NCI-H1436 (cell line): ENCODE measurements around the gene SLC4A1AP.
"Not testable (repeated sequence)": the region's sequence is repeated elsewhere in the genome, so short reads cannot be mapped to it uniquely, and the experiment has no call there.

Experiments used
- DNase-seq: peaks from one replicate; lab custom pipeline; 2025; lab: John Stamatoyannopoulos, UW

The SLC4A1AP gene

DNA sequence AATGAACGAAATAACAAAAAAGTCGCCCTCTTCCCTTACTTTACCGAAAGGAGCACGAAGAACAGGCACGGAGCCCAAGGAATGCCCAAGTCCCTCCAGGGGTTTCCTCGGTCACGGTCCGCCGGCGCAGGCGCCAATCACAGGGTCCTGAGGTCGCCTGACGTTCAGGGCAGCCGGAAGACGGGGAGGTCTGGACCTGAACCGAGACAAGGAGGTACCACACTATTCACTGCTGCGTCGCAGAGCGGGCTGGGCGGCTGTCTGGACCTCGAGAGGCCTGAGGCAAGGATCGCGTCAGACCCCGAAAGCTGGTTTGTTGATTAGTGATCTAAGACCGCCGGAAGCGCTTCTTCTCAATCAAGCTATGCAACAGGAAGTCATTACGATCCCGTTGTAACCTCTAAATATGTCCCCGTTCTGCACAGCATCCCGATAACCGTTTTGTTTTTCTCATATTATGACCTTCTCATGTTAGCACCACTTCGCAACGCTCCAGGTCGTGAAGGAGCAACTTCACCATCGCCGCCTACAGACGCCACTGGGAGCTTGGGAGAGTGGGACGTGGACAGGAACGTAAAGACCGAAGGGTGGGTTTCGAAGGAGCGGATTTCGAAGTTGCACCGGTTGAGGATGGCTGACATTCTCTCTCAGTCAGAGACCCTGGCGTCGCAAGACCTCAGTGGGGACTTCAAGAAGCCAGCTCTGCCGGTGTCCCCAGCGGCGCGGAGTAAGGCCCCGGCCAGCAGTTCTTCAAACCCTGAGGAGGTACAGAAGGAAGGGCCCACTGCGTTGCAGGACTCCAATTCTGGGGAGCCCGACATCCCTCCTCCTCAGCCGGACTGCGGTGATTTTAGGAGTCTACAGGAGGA is at the start of gene SLC4A1AP, which contains the start of gene SUPT7L:
Gene SLC4A1AP (plus strand): TSS at position 605 of the 869 bp plus-strand sequence. CDS start 26 bp downstream, at position 631.
Gene SUPT7L (minus strand): TSS at position 330 of the 869 bp plus-strand sequence. CDS start 1,422 bp downstream, outside the sequence.
- peak; percentile 76 for DNase-seq

DNA sequence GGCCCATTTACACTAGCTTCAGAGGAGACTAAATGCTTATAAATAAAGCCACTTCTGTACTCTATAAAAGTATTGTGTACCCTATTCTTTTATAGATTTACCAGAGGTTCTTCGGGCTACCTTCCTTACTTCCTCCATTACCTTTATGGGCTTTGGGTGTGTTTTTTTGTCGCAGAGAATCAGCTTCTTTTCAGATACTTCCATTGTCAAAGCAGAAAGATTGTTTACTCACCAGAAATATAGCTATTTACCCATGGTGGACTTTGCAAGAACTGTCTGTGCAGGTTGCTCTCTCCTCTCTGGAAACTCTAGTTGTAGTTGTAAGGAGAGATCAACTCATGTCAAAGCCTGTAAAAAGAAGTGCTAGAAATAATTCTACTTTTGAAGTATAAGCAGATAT is 49.7 kb upstream of the SLC4A1AP start:
- DNase-seq = no peak

GRCh38 chr2:27615316-27615715 is 48.4 kb upstream of the SLC4A1AP start:
- no peak for DNase-seq

GRCh38 chr2:27621524-27621923 is 42.2 kb upstream of the SLC4A1AP start:
- no peak for DNase-seq

- no peak for DNase-seq
Measured at GRCh38 chr2:27622921-27623384, 40.7 kb upstream of the SLC4A1AP start.

DNA sequence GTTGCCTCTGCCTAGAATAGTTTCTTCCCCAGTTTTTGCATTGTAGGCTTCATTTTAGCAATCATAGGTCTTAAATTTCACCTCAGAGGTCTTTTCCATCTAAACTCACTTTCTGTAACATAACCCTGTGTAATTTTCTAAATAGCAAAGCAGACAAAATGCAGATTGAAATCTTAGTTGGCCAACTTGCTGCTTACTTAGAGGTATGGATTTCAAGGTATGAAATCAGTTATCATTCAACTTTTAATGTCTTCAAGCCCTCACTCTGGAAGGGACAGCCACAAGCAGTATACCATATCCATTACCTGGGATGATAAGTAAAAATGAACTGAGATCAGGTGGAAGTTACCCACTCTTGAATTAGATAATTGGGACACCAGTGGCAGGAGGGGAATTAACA is 38.7 kb upstream of the SLC4A1AP start:
- no peak for DNase-seq

- DNase-seq = not testable (repeated sequence)
Measured at GRCh38 chr2:27626323-27626722, 37.4 kb upstream of the SLC4A1AP start.

DNA sequence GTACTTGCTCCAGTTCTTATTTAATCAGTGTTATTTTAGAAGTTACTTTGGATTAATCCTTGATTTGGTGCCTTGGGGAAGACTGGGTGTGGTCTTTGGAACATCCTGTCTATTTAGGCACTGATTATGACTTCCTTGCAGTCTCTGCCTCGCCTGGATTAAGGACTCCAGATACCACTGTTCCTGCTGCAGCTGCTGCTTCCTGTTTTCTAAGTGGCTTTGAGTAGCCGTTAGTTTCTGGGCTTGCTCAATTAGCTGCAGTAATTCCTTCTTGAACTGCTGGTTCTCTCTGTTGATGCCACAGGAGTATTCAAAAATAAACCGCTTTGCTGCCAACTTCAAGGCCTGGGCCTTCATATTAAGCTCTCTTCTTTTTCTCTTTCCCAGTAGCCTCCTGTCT is 36.8 kb upstream of the SLC4A1AP start:
- not testable (repeated sequence) for DNase-seq

- DNase-seq = no peak
Measured at GRCh38 chr2:27627963-27628766, 35.5 kb upstream of the SLC4A1AP start.

DNA sequence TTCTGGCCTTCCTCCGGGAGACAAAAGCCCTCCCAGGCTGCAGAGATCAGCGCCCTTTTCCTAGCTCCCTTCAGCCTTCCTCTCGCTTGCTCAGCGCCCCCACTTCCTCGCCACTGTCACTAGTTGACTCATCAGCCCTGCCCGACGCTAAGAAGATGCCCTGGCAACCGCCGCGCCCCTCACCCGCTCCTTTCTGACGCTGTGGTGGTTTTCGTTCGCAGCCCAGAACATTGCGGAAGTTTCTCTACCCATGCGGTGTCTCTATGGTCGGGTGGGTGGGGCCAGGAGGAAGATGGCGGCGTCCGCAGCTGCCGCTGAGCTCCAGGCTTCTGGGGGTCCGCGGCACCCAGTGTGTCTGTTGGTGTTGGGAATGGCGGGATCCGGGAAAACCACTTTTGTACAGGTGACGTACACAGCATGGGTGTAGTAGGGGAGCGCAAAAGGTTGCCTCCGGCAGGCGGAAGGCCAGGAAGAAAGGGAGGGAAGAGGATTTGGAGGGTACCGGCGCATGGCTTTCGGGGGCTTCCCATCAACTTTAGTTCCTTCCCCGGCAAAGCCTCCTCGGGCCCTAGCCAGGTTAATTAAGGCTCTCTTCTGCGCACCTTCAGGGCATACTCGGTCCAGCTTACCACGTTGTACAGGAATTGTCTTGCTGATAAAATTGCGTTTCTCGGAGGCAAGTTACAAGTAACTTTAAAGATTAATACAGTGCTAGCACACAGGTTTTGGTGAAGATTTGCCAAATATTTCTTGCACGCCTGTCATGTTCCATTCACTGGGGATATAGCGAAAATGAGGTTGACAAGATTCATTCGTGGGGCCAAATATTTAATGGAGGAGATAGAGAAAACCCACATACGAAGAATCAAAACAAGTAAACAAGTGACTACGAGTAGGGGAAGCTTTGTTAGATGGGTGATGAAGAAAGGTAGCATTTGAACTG is 34.7 kb upstream of the SLC4A1AP start, which contains the start of the genes CCDC121 and GPN1:
Gene CCDC121 (minus strand): TSS at position 246 of the 943 bp plus-strand sequence. CDS start 1,213 bp downstream, outside the sequence.
Gene GPN1 (plus strand): TSS at position 284 of the 943 bp plus-strand sequence. CDS start 9 bp downstream, at position 293.
- peak; percentile 73 for DNase-seq

DNA sequence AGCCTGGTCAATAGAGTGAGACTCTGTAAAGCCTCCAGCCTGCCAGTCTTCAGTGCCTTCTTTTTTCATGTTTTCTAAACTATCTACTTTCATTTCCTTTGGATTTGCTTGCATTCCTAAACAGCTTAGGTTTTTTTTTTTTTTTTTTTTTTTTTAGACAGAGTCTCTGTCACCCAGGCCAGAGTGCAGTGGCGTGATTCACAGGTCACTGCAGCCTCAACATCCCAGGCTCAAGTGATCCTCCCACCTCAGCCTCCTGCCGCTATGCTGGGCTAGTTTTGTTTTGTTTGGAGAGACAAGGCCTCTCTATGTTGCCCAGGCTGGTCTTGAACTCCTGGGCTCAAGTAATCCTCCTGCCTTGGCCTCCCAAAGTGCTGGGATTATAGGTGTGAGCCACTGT is 33.4 kb upstream of the SLC4A1AP start:
- not testable (repeated sequence) for DNase-seq

DNA sequence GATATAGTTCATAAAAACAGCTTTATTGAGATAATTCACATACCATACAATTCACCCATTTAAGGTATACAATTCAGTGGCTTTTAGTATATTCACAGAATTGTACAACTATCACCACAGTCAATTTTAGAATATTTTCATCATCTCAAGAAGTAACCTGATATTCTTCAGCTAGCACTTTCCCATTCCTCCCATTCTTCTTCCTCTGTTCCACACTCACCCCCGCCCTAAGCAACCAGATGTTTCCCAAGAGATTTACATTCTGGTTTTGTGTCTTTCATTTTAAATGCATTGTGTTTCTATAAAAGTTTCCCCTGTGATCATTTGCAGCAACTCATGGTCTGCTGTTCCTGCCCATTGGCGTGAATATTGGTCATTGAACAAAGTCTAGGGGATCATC is 29.4 kb upstream of the SLC4A1AP start:
- DNase-seq = no peak

GRCh38 chr2:27636766-27637165 is 26.9 kb upstream of the SLC4A1AP start:
- no peak for DNase-seq

- no peak for DNase-seq
Measured at GRCh38 chr2:27638037-27638637, 25.6 kb upstream of the SLC4A1AP start.

- DNase-seq = no peak
Measured at GRCh38 chr2:27638709-27639108, 25.0 kb upstream of the SLC4A1AP start.

DNA sequence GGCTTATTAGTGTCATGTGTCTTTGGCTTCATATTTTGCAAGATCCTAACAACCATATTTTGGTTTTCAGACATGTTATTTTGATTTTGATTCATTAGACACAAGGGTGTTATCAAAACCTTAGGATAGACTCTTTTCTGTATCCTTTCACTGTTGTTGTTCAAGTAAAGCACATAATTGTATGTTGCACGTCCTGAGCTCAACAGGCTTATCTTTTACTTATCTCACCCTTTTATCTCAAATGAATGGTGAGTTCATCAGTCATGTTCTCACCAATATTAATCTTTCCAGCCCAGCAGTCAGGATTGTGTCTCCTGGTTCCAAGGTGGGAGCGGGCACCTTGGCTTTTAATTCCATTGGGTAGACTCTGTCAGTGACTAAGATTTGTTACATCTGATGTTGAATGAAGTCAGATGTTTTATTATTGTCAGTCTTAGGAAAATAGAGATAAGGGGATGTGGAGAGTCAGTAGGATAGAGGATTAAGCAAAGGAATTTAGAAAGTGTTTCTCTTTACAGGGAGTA is 22.9 kb upstream of the SLC4A1AP start:
- DNase-seq = no peak

DNA sequence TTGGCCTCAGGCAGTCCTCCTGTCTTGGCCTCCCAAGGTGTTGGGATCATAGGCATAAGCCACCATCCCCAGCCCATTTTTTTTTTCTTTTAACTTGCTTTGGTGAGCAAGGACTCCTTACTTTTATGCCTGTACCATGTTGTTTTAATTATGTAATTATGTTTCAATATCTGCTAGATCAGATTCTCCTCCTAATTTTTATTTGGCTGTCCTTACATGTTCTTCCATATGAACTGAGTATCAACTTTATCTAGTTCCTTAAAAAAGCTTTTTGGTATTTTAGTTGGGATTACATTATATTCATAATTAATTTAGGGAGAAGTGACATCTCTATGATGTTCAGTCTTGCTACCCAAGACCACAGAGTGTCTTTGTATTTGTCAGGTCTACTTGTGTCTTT is 18.5 kb upstream of the SLC4A1AP start:
- DNase-seq = no peak

- no peak for DNase-seq
Measured at GRCh38 chr2:27647289-27647688, 16.4 kb upstream of the SLC4A1AP start.

DNA sequence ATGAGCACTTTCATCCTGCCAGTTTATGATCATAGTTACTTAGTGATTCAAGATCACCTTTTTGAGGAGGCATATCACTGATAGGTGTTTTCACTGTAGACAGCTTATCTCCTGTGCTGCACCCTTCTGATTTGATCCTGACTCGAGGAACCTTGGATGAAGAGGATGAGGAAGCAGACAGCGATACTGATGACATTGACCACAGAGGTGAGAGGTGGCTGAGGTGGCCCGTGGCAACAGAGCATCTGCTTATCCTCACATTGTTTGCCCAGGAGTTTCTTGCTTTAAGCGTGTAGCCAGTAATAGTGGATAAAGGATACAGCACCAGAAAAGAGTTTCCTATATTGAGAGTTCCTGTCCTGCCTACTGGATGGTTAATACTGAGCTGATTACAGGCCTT is 16.0 kb upstream of the SLC4A1AP start:
- DNase-seq = no peak

DNA sequence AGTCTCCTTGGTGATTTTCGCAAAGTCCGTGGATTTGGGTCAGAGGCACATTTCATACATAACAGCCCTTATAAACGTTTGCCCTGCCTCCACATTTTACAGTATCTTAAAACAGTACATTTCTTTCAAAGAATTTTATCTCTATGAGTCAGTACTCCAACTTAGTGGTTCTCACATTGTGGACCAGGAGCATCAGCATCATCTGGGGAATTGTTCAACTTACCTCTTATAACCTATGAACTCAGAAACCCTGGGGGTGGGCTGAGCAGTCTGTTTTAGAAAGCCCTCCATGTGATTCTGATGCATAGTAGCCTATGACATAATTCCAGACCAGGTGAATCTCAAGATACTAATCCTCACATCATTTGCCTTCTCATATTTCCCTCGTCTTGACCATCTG is 12.6 kb upstream of the SLC4A1AP start:
- DNase-seq = no peak

DNA sequence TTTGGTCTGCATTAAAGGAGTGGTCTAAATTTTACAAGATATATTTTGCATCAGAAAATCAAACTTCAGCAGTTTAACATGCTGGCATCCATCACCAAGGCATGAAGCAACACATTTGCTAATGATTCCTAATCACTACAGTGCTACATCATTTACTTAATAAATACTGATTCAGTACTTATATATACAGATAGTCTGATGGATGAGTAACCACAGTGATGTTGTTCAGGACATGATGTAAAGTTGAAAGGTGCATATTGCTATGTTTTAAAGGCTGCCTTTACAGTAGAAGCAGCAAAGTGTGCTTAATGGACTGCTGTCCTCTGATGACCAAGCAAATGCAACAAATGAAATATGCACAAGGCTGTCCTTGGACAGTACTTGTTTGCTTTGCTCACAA is 11.3 kb upstream of the SLC4A1AP start:
- DNase-seq = no peak
